Activated CD4-positive, CD25-positive, alpha-beta regulatory T cell treated with anti-CD3 and anti-CD28 coated beads, Interleukin-2, amount 50 U/mL, for 72 hours (primary cell): ENCODE data around the gene SPN.
"Not testable (repeated sequence)": the region's sequence is repeated elsewhere in the genome, so short reads cannot be mapped to it uniquely, and the experiment has no call there.

Experiments
- DNase-seq: peaks from one replicate; pipeline ENCODE4 v3.0.0; 2021

SPN gene

DNA sequence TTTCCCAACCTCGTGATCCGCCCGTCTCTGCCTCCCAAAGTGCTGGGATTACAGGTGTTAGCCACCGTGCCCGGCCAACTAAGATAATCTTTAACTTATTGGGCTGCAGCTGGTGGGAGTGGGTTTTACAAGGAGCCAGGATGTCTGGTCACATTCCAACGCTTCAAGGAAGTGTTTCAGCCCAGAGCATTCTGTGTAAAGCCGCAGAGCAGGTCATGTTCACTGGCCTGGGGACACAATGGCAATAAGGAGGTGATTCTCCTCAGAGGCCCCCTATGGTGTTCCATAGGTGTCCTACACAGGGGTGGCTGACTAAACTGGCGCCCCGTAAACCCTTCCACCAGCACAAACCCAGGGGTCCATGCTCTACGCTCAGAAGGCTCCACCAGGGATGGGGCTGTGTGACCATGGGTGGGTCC is 17.1 kb downstream of the SPN start:
- no peak for DNase-seq

GRCh38 chr16:29683543-29684090 is 20.6 kb downstream of the SPN start:
- DNase-seq: no peak

DNA sequence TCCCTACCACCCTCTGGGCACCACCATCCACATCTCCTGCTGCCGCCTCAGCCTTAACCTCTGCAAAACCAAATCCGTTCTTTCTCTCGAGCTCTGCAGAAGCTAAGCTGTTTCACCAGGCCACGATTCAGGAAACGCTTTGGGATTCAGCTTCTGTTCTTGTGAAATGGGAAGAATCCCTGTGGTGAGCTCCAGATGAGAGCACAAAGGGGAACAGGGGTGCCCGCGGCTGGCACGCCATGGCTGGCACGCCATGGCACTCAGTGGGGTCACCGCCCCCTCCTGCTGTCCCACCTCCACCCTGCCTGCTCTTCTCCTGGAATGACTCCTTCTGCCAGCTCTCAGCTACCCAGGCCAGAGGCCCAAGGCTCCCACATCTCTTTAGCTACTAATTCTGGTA is 21.6 kb downstream of the SPN start:
- DNase-seq: no peak

- DNase-seq: no peak
Measured at GRCh38 chr16:29686740-29687332, 23.8 kb downstream of the SPN start.

GRCh38 chr16:29687755-29688154 is 24.7 kb downstream of the SPN start:
- no peak for DNase-seq

GRCh38 chr16:29688172-29688571 is 25.1 kb downstream of the SPN start:
- DNase-seq: no peak

- not testable (repeated sequence) for DNase-seq
Measured at GRCh38 chr16:29689490-29690351, 26.7 kb downstream of the SPN start.

GRCh38 chr16:29692606-29693005 is 29.6 kb downstream of the SPN start:
- not testable (repeated sequence) for DNase-seq

DNA sequence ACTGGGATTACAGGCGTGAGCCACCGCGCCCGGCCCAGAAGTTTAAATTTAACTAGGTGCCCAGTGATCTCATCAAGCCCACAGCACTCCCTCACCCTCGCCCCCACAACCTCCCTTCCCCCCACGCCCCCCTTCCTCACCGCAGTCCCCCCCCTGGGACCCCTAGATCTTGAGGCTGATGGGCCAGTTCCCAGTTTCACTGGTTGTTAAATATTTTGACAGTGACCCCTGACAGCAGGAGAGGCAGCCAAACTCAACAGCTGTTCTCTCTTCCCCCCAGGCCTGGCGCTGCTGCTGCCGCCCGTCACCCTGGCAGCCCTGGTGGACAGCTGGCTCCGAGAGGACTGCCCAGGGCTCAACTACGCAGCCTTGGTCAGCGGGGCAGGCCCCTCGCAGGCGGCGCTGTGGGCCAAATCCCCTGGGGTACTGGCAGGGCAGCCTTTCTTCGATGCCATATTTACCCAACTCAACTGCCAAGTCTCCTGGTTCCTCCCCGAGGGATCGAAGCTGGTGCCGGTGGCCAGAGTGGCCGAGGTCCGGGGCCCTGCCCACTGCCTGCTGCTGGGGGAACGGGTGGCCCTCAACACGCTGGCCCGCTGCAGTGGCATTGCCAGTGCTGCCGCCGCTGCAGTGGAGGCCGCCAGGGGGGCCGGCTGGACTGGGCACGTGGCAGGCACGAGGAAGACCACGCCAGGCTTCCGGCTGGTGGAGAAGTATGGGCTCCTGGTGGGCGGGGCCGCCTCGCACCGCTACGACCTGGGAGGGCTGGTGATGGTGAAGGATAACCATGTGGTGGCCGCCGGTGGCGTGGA is 31.5 kb downstream of the SPN start:
- no peak for DNase-seq

- DNase-seq: not testable (repeated sequence)
Measured at GRCh38 chr16:29695675-29696074, 32.6 kb downstream of the SPN start.

- DNase-seq: no peak
Measured at GRCh38 chr16:29696881-29697331, 33.9 kb downstream of the SPN start.

GRCh38 chr16:29697391-29697790 is 34.3 kb downstream of the SPN start:
- DNase-seq: no peak

DNA sequence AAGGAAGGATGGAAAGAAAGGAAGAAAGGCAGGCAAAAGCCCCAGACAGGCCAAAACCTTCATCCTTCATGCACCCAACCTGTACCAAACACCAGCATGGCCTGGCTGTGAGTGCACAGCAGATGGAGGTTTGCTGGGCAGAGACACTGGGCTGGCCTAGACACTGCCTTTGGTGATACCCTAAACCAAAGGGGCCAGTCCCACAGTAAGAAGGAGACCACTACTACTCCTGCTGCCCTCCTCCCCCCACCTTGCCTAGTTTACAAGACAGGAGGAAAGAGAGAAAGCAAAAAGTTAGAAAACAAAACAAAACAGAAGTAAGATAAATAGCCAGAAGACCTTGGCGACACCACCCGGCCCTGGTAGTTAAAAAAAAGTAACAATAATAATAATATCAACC is 35.0 kb downstream of the SPN start:
- no peak for DNase-seq

- no peak for DNase-seq
Measured at GRCh38 chr16:29698484-29699323, 35.7 kb downstream of the SPN start.

- no peak for DNase-seq
Measured at GRCh38 chr16:29699324-29700219, 36.5 kb downstream of the SPN start.

- DNase-seq: peak; percentile 76
Measured at GRCh38 chr16:29700253-29700987, 37.4 kb downstream of the SPN start.

- DNase-seq: no peak
Measured at GRCh38 chr16:29701214-29701555, 38.1 kb downstream of the SPN start.

- no peak for DNase-seq
Measured at GRCh38 chr16:29702269-29702668, 39.2 kb downstream of the SPN start.

DNA sequence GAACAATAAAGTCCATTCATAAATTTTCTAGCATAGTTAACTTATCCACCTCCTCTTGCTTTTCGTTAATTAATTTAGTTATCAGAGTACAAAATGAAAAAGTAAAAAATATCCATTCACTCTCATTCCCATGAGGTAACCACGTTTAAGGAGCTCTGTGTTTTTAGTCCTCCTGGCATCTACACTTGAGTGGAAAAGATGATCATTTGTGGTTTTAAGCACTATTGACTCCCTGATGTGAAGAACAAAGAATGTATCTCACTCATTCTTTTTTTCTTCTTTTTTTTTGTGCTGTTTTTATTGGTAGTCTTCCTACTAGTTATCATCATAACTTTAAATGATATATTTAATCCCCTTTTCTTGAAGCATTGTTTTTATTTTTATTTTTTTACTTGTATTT is 42.0 kb downstream of the SPN start:
- no peak for DNase-seq

- not testable (repeated sequence) for DNase-seq
Measured at GRCh38 chr16:29707160-29707559, 44.1 kb downstream of the SPN start.
